HL-60 (cell line): ENCODE measurements around the gene FZD2.
"Not testable (repeated sequence)": the region's sequence is repeated elsewhere in the genome, so short reads cannot be mapped to it uniquely, and the experiment has no call there.

Experiments
- DNase-seq, 2 experiments: peaks; one replicate each; pipeline ENCODE4 v3.0.0-alpha.2; 2010 to 2020; ENCODE audit warnings: low read depth in 1 of 2, low spot score in 1 of 2
- H3K27ac ChIP-seq: fragments of 250-450 bp; sonication (Bioruptor Pico); replicated peaks from 2 replicates; pipeline ENCODE4 v1.5.1; 2020; ENCODE audit warnings: mild to moderate bottlenecking, moderate library complexity
- H3K27me3 ChIP-seq: fragments of 250-450 bp; sonication (Bioruptor Pico); 2 replicates; pipeline ENCODE4 v1.5.1; 2021; ENCODE audit warnings: mild to moderate bottlenecking, moderate library complexity; ENCODE audit not compliant: insufficient read depth, poor library complexity, severe bottlenecking
- H3K4me3 ChIP-seq: replicated peaks from 2 replicates; pipeline ENCODE4 v1.5.1; 2011; ENCODE audit warnings: mild to moderate bottlenecking, control low read depth, low read length; ENCODE audit not compliant: insufficient read depth
- CTCF ChIP-seq: IDR thresholded peaks from one replicate; pipeline ENCODE4 v1.5.1; 2011; ENCODE audit warnings: low read length, control low read depth, inconsistent platforms; ENCODE audit not compliant: insufficient read depth
- GABPA ChIP-seq: IDR thresholded peaks from 2 replicates; pipeline ENCODE4 v1.6.1; 2012; ENCODE audit warnings: low read depth
- POLR2AphosphoS5 ChIP-seq: IDR thresholded peaks from 2 replicates; pipeline ENCODE4 v1.6.1; 2012; ENCODE audit warnings: low read depth
- REST ChIP-seq: IDR thresholded peaks from 2 replicates; pipeline ENCODE4 v1.6.1; 2012; ENCODE audit warnings: low read depth; ENCODE audit not compliant: insufficient replicate concordance
- SPI1 ChIP-seq: IDR thresholded peaks from 2 replicates; pipeline ENCODE4 v1.6.1; 2012; ENCODE audit warnings: low read depth, mild to moderate bottlenecking, borderline replicate concordance
- long read RNA-seq: library from polyadenylated mRNA; unstranded; transcript quantifications from one replicate; pipeline ENCODE4 v2.0.0, GENCODE V29; 2020

FZD2 gene
- long read RNA-seq, partial matches to known transcripts = 0 of 1 reads
- long read RNA-seq, other reads (novel, unspliced or antisense) = 0 of 1 reads

GRCh38 chr17:44556832-44557606, at the start of gene FZD2:
TSS of gene FZD2 (plus strand) at chr17:44557484. CDS start at chr17:44557689, 205 bp downstream.
- peak within 1 kb of the TSS; percentile 58 for H3K4me3 ChIP-seq
- TF ChIP-seq CTCF = no peak
- no peak for TF ChIP-seq POLR2AphosphoS5
- TF ChIP-seq REST = no peak
- no peak for TF ChIP-seq GABPA
- 0 out of 2 replicates have a peak within 1 kb of the TSS, but pooled peaks have one; percentile 15 for H3K27ac ChIP-seq
- peaks cover 32% of the 10 kb centered on the region for H3K27me3 ChIP-seq
- DNase-seq = peak; percentile 77 to 90

- not testable (repeated sequence) for H3K27me3 ChIP-seq, H3K27ac ChIP-seq, H3K4me3 ChIP-seq
- peak in 1 of 2 experiments; percentile 19 for DNase-seq
These were observed 45.8 kb upstream of the FZD2 start for GRCh38 chr17:44511241-44512134.

GRCh38 chr17:44518032-44518431, 39.3 kb upstream of the FZD2 start:
- DNase-seq = no peak
- no peak overlapping the region for H3K27ac ChIP-seq
- H3K27me3 ChIP-seq = peaks cover 2% of the 10 kb centered on the region
- H3K4me3 ChIP-seq = no peak overlapping the region
- TF ChIP-seq GABPA (no peak), CTCF (no peak), POLR2AphosphoS5 (no peak), SPI1 (no peak), REST (no peak)

- Histone ChIP-seq H3K27me3 (peaks cover under 1% of the 10 kb centered on the region), H3K27ac (no peak overlapping the region), H3K4me3 (no peak overlapping the region)
- TF ChIP-seq CTCF (peak; percentile 40), POLR2AphosphoS5 (no peak)
- DNase-seq = peak in 1 of 2 experiments; percentile 87
These were observed 34.2 kb upstream of the FZD2 start for GRCh38 chr17:44522883-44523671.
